NCI-H526 treated with DMSO at 0.1 percent for 48 hours (cell line): ENCODE data around the gene LTBP4.
"Not testable (repeated sequence)": the region's sequence is repeated elsewhere in the genome, so short reads cannot be mapped to it uniquely, and the experiment has no call there.

Experiments used
- DNase-seq: peaks from one replicate; lab custom pipeline; 2025; lab: John Stamatoyannopoulos, UW

Gene LTBP4

DNA sequence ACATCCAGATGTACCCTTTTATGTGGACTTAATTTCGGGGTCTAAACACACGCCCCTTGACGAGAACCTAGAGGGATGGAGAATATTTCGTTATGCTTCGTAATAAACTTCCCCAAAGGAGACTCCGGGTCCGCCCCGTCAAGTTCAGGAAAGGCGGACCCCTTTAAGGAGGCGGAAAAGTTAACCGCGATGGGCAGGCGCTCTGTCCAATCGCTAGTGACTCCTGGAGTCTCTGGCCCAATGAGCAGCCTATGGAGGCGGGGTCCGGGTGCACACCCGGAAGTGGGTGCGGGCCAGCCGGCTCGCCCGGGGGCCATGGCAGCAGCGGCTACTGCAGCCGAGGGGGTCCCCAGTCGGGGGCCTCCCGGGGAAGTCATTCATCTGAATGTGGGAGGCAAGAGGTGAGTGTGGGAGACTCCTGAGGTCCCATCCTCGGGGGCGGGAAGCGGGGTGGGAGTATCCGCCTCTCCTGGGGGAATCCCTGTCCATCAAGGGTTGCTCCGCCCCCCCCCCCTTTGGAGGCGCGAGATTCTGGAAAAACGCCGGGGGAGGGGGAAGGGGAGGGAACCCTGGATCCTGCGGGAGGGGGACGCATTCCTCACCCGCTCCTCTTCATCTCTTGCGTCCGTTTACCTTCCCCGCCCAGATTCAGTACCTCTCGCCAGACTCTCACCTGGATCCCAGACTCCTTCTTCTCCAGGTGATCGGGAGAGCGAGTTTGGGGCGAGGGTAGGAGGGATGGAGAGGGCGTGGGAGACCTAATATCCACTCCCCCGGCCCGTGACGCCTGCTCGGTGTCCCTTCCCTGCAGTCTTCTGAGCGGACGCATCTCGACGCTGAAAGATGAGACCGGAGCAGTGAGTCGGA lies 24.4 kb upstream of the LTBP4 start, which contains the start of gene SHKBP1:
TSS of gene SHKBP1 (plus strand) at position 289 of the 867 bp plus-strand sequence. CDS start at position 316, 27 bp downstream.
- DNase-seq: peak; percentile 87

- DNase-seq: peak; percentile 71
Measured at GRCh38 chr19:40578442-40578908, 22.7 kb upstream of the LTBP4 start.

- DNase-seq: no peak
Measured at GRCh38 chr19:40580619-40581018, 20.6 kb upstream of the LTBP4 start.

DNA sequence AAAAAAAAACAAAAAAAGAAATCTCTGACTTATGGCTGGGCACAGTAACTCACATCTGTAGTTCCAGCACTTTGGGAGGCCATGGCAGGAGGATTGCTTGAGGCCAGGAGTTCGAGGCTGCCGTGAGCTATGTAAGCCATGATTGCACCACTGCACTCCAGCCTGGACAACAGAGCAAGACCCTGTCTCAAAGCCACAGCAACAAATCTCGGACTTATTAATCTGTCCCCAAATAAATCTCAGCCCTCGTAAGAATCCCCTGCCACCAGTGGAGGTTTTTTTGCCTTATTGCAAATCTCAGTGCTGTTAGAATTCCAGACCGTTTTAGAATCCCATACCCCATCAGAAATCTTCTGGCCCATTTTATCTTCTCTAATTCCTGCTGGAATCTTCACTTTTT lies 19.6 kb upstream of the LTBP4 start:
- DNase-seq: no peak

- no peak for DNase-seq
Measured at GRCh38 chr19:40582467-40582866, 18.7 kb upstream of the LTBP4 start.

GRCh38 chr19:40583283-40583682 lies 17.9 kb upstream of the LTBP4 start:
- DNase-seq: no peak

DNA sequence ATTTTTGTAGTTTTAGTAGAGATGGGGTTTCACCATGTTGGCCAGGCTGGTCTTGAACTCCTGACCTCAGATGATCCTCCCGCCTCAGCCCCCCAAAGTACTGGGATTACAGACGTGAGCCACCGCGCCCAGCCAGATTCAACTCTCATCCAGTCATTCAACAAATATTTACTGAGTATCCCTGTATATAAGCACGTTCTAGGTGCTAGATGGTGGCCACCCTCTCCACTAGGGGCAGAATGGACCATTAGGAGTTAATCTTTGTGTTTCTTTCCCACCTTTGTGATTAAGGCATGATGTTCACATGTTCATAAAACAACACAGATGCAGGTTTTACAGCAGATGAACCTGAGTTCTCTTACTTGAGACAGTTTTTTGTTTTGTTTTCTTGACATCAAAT lies 17.2 kb upstream of the LTBP4 start:
- DNase-seq: no peak

DNA sequence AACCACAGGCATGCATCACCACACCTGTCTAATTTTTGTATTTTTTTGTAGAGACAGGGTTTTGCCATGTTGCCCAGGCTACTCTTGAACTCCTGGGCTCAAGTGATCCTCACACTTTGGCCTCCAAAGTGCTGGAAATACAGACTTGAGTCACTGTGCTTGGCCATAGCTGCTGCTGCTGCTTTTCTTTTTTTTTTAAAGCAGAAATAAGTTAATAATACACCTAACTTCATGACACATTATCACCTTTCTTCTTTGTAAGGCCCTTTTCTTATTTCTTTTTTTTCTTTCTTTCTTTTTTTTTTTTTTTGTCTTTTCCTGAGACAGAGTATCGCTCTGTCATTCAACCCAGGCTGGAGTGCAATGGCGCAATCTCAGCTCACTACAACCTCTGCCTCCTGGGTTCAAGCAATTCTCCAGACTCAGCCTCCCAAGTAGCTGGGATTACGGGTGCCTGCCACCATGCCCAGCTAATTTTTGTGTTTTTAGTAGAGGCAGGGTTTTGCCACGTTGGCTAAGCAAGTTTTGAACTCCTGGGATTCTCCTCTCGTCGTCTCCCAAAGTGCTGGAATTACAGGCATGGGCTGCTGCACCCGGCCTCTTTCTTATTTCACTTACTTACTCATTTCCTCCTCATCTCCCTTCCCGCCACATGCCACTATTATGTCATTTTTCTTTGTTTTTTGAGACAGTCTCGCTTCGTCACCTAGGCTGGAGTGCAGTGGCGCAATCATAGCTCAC lies 15.8 kb upstream of the LTBP4 start:
- no peak for DNase-seq

DNA sequence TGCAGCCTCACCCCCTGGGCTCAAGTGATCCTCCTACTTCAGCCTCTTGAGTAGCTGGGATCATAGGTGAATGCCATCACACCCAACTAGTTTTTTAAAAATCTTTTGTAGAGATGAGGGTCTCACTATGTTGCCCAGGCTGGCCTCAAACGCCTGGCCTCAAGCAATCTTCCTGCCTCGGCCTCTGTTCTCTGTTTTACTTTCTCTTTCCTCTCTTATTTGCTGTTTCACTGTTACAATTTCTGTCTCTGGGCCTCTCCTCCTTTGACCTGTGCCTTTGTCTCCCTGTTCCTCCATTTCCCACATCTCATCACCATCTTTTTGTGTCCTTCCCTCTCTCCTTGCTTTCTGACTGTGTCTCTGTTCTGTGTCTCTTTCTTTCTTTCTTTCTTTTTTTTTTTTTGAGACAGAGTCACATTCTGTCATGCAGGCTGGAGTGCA lies 15.2 kb upstream of the LTBP4 start:
- no peak for DNase-seq

- DNase-seq: no peak
Measured at GRCh38 chr19:40586611-40587010, 14.6 kb upstream of the LTBP4 start.

- no peak for DNase-seq
Measured at GRCh38 chr19:40588110-40588854, 12.9 kb upstream of the LTBP4 start.

- DNase-seq: no peak
Measured at GRCh38 chr19:40588926-40589569, 12.1 kb upstream of the LTBP4 start.

- DNase-seq: no peak
Measured at GRCh38 chr19:40589591-40590429, 11.4 kb upstream of the LTBP4 start.

DNA sequence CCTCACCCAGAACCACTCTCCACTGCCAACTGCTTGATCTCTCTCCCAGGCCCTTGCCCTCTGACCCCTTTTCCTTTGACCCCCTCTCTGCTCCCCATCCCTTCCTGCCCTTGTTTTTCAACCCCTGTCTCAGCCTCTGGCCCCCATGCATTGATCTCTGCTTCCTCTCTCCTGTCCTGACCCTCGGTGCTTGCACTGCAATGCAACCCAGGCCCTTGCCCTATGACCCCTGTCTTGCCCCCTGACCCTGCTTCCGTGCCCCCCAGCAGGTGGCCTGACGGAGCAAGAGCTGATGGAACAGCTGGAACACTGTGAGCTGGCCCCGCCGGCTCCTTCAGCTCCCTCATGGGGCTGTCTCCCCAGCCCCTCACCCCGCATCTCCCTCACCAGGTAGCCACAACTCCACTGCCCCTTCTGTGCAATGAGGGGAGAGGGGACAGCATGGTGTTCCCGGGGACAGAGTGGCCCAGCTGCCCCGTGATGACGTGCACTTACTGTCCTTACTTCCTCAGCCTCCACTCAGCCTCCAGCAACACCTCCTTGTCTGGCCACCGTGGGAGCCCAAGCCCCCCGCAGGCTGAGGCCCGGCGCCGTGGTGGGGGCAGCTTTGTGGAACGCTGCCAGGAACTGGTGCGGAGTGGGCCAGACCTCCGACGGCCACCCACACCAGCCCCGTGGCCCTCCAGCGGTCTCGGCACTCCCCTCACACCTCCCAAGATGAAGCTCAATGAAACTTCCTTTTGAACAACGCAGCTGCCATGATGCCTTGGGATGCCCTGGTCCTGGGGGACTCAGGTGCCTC lies 10.5 kb upstream of the LTBP4 start:
- DNase-seq: no peak

DNA sequence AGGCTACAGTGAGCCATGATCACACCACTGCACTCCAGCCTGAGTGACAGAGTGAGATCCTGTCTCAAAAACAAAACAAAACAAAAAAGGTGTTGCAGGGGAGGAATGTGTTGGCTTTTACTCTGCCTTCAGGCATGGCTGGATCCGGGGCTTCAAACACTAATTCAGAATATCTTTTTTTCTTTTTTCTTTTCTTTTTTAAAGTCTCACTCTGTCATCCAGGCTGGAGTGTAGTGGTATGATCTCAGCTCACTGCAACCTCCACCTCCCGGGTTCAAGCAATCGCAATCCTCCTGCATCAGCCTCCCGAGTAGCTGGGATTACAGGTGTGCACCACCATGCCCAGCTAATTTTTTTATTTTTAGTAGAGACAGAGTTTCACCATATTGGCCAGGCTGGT lies 9.4 kb upstream of the LTBP4 start:
- DNase-seq: not testable (repeated sequence)

- DNase-seq: peak; percentile 61
Measured at GRCh38 chr19:40592170-40592569, 9.0 kb upstream of the LTBP4 start.

- DNase-seq: no peak
Measured at GRCh38 chr19:40594255-40594654, 6.9 kb upstream of the LTBP4 start.

DNA sequence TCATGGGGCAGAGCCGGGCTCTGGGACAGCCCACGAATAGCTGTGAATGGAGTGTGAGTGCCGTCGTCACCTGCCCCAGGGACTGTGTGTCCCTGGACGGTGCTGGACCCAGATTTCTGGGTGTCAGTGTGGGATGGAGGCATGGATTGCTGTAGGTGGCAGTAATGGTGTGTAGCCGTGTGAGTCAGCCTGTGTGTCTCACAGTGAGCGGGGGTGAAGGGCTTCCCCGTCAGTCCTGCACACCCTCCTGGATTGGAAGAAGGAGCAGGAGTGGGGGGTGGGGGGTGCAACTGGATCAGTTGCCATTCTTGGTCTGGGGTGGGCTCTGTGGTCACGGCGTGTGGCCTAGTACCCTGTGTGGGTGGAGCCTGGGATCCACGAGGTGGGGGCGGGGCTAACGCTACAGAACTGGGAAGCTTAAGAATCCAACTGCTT lies 6.5 kb upstream of the LTBP4 start:
- DNase-seq: no peak

- no peak for DNase-seq
Measured at GRCh38 chr19:40596608-40597328, 4.4 kb upstream of the LTBP4 start.
